Measurements from ENCODE around the gene FAM227A.

- no peak for TF ChIP-seq CTCF (conservative IDR thresholded peaks at IDR 0.05)
- TF ChIP-seq ZFX (IDR thresholded peaks at IDR 0.05): no peak
These were observed 47.0 kb downstream of the FAM227A start for GRCh38 chr22:38608992-38609750.

All from C4-2B (cell line).